ENCODE measurements around the gene MEG3. TPM values are rescaled to one million over a fixed set of nuclear protein-coding genes. Genes with fewer than 3 reads are reported as not detected.

The MEG3 gene
- total and polyA plus RNA-seq, 2 of the 8 experiments (the other 6 are each of a cell fraction or from before 2014, with no cell fraction given), result 0.17 to 1.1 TPM

GRCh38 chr14:100893760-100894159 lies 67.8 kb downstream of the MEG3 start:
- Histone ChIP-seq H2BK5ac (ENCODE audit: low read depth, low read length) (no peak overlapping the region), H3K23me2 (ENCODE audit: low read depth, low read length) (no peaks in the 10 kb centered on the region), H3K9ac (replicated peaks in 1 of 4; ENCODE audit: extremely low read depth in 1 of 4, low read depth in 3 of 4, low read length in 3 of 4) (no peak overlapping the region), H3K4me2 (ENCODE audit: insufficient read depth in 1 of 2, low read depth in 2 of 2, low read length in 2 of 2) (no peak overlapping the region), H4K20me1 (replicated peaks in 1 of 2; ENCODE audit: control insufficient read depth in 1 of 2, insufficient read depth in 2 of 2, low read length in 2 of 2) (no peaks in the 10 kb centered on the region), H3K23ac (ENCODE audit: insufficient read length) (no peak overlapping the region), H4K91ac (replicated peaks; ENCODE audit: insufficient read length, low read length) (no peak overlapping the region), H4K5ac (ENCODE audit: insufficient read length, low read depth, low read length) (no peak overlapping the region), H4K8ac (ENCODE audit: extremely low read depth, insufficient read depth, low read length) (no peak overlapping the region), H2BK20ac (ENCODE audit: low read length) (no peak overlapping the region), H3K27ac (ENCODE audit: low read depth, low read length) (no peak overlapping the region), H3K56ac (replicated peaks; ENCODE audit: insufficient read length, low read depth, low read length) (no peak overlapping the region), H2BK12ac (ENCODE audit: low read depth, low read length) (no peak overlapping the region), H3K4me3 (ENCODE audit: extremely low read depth in 1 of 4, insufficient read depth in 2 of 4, low read depth in 3 of 4, low read length in 4 of 4) (no peak overlapping the region), H2AFZ (ENCODE audit: low read length) (no peak overlapping the region), H3K36me3 (ENCODE audit: control insufficient read depth in 2 of 4, insufficient read depth in 4 of 4, low read length in 3 of 4) (no peaks in the 10 kb centered on the region), H3K4ac (replicated peaks; ENCODE audit: insufficient read length, low read depth, low read length) (no peak overlapping the region), H2BK15ac (ENCODE audit: low read length) (no peak overlapping the region), H3K4me1 (replicated peaks in 1 of 4; ENCODE audit: control insufficient read depth in 3 of 4, insufficient read depth in 4 of 4, low read length in 3 of 4) (peaks cover 0 to 5% (median 1%) of the 10 kb centered on the region in 4 experiments; a peak in 5 of 7 replicates), H3K14ac (ENCODE audit: insufficient read length) (no peak overlapping the region), H3K79me1 (ENCODE audit: low read depth, low read length) (no peaks in the 10 kb centered on the region), H2BK120ac (replicated peaks; ENCODE audit: low read depth, low read length) (no peak overlapping the region), H3K9me3 (ENCODE audit: insufficient read depth in 2 of 2, low read depth in 1 of 2, low read length in 1 of 2) (no peaks in the 10 kb centered on the region), H3K18ac (ENCODE audit: extremely low read depth, low read length) (no peak overlapping the region), H3K27me3 (replicated peaks in 1 of 4; ENCODE audit: control insufficient read depth in 3 of 4, extremely low read depth in 1 of 4, insufficient read depth in 3 of 4, low read length in 3 of 4) (no peaks in the 10 kb centered on the region), H3K79me2 (ENCODE audit: control insufficient read depth in 1 of 2, insufficient read depth in 2 of 2, low read length in 2 of 2) (no peaks in the 10 kb centered on the region), H2AK5ac (ENCODE audit: low read depth, low read length) (no peak overlapping the region)
- WGBS, 2 experiments (ENCODE audit: extremely low coverage in 1 of 2, insufficient coverage in 1 of 2, insufficient read length in 1 of 2, insufficient replicate concordance in 2 of 2, low coverage in 1 of 2, low lambda C conversion rate in 2 of 2, missing lambda C conversion rate in 1 of 2), result 91% methylated on average over 11 of the region's 11 CpGs; no CpG with 5 or more reads in 1 of the 2 experiments
- ChIA-PET POLR2A (ENCODE audit: partially characterized antibody) (no interaction called here), CTCF (ENCODE audit: partially characterized antibody) (interaction anchor here (1.1 kb wide), 1 partner anchor 190 kb away, joined by 3 read pairs; no protein-coding TSS in a partner anchor)
- no peak for DNase-seq (ENCODE audit: low read depth in 1 of 2, low spot score in 2 of 2)
- FAIRE-seq, result no peak
- TF ChIP-seq NANOG (IDR thresholded peaks at IDR 0.05; ENCODE audit: insufficient read depth, low read depth, low read length, poor library complexity, severe bottlenecking), result no peak
- TF ChIP-seq MAFK (IDR thresholded peaks at IDR 0.05; ENCODE audit: low read depth, low read length), result no peak
- TF ChIP-seq HDAC6 (IDR thresholded peaks at IDR 0.05; ENCODE audit: low read depth, low read length), result no peak
- no peak for TF ChIP-seq JUND (IDR thresholded peaks at IDR 0.05; ENCODE audit: low read length)
- no peak for TF ChIP-seq RFX5 (IDR thresholded peaks at IDR 0.05; ENCODE audit: borderline replicate concordance, low read depth, low read length)
- TF ChIP-seq ATF2 (IDR thresholded peaks at IDR 0.05; ENCODE audit: low read length), result no peak
- TF ChIP-seq KDM4A (IDR thresholded peaks at IDR 0.05; ENCODE audit: low read depth, low read length, severe bottlenecking), result no peak
- no peak for TF ChIP-seq SRF (IDR thresholded peaks at IDR 0.05; ENCODE audit: low read depth, low read length)
- no peak for TF ChIP-seq POLR2A (IDR thresholded peaks at IDR 0.05; ENCODE audit: control extremely low read depth in 1 of 2, low read depth in 2 of 2, low read length in 2 of 2)
- no peak for TF ChIP-seq BACH1 (IDR thresholded peaks at IDR 0.05; ENCODE audit: low read length)
- no peak for TF ChIP-seq E2F6 (IDR thresholded peaks at IDR 0.05)
- TF ChIP-seq SIX5 (IDR thresholded peaks at IDR 0.05; ENCODE audit: low read depth, low read length), result no peak
- TF ChIP-seq JUN (IDR thresholded peaks at IDR 0.05; ENCODE audit: low read depth, low read length), result no peak
- TF ChIP-seq SP4 (IDR thresholded peaks at IDR 0.05; ENCODE audit: low read length), result no peak

Measured in H1 (cell line).